AG04449 (cell line): ENCODE measurements around the gene SLC25A5.
"Not testable (repeated sequence)": the region's sequence is repeated elsewhere in the genome, so short reads cannot be mapped to it uniquely, and the experiment has no call there.

Experiments used
- CTCF ChIA-PET: fragments of 350-600 bp; formaldehyde crosslinking; extraction: SDS; loops from one replicate; lab custom pipeline; 2021; ENCODE audit warnings: antibody characterized with exemption; lab: Yijun Ruan, JAX
- POLR2A ChIA-PET: fragments of 400-600, 350-600 bp; formaldehyde crosslinking; extraction: SDS; loops from one replicate; lab custom pipeline; 2020; ENCODE audit warnings: antibody characterized with exemption, inconsistent platforms; lab: Yijun Ruan, JAX
- DNase-seq: peaks from one replicate; pipeline ENCODE4 v3.0.0-alpha.2; 2010; ENCODE audit warnings: low read depth, low spot score
- H3K4me3 ChIP-seq: 2 replicates; pipeline ENCODE4 v1.5.1; 2011; ENCODE audit warnings: low read depth, mild to moderate bottlenecking, control low read depth, low read length
- CTCF ChIP-seq: IDR thresholded peaks from one replicate; pipeline ENCODE4 v1.5.1; 2011; ENCODE audit warnings: mild to moderate bottlenecking, moderate library complexity, low read length, control low read depth, inconsistent platforms; ENCODE audit not compliant: insufficient read depth; ENCODE audit errors: missing control alignments

The SLC25A5 gene

DNA sequence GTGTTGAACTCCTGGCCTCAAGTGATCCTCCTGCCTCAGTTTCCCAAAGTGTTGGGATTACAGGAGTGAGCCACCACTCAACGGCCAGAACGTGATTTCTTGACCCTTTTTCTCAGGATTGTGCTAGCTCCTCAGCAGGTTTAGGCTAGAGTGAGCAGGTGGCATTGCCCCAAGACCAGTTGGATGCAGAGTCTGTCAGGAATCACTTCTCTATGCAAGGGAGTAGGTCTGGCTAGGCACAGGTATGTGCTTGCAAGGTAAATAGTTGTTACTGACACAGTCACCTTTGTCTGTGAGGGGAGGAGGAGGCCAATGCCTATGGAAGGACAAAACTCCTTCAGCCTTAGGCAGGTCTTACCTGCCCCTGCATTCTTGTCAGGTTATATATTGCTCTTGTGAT, 24.2 kb downstream of the SLC25A5 start:
- DNase-seq, result no peak
- POLR2A ChIA-PET, result interaction anchor here (1.0 kb wide), 1 partner anchor 9 kb away, joined by 3 read pairs; no protein-coding TSS in a partner anchor
- TF ChIP-seq CTCF, result no peak
- CTCF ChIA-PET, result interaction anchor here (2.6 to 29.7 kb wide), 3 partner anchors 10 to 17 kb away, joined by 8 to 627 read pairs (median 43); no protein-coding TSS in a partner anchor
- H3K4me3 ChIP-seq, result no peak overlapping the region

- POLR2A ChIA-PET, result interaction anchor here (0.7 kb wide), 1 partner anchor 14 kb away, joined by 3 read pairs; no protein-coding TSS in a partner anchor
Measured at GRCh38 chrX:119493851-119494495, 25.7 kb downstream of the SLC25A5 start.

DNA sequence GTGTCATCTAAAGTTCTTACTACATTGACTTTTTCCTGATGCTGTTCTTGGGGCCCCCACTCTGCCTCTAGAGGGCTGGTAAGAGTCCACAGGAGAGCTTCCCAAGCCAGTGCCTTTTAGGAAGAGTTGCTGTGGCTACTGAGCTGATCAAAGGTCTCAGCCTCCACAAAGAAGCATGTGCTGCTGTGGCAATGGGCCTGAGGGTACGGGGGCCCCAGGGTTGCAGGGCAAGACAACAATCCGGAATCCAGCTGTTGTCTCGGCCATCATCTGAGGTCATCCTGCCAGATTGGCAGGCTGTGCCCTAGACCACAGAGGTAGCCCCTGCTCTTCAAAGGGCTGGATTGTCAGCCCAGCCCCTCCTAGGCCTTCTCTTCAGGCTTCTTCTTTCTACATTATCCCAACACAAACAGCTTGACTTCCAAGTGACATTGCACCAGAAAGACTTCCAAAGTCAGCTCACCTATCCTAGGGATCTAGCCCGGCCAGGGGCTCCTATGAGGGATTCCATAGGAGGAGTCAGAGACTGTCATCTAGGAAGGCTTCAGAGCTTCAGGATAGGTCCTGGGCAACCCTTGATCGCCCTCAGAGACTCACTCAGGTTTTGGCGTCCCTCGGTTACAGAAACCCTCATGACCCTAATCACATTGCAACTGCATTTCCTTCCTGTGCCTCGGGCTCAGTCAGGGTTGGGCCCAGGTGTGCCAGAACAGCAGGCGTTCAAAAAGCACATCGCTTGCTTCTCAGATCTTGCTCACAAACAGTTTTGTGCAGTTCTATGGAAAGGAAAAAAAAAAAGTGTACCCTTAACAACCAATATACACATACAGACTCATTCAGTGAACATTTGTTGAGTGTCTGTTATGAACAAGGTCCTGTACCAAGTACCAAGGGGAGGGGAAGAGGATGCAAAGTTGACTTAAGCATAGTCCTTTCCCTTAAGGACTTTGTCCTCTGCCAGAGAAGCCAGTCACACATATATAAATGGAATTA, 27.8 kb downstream of the SLC25A5 start:
- POLR2A ChIA-PET, result no interaction called here
- CTCF ChIA-PET, result interaction anchor here (0.7 to 29.7 kb wide), 5 partner anchors 7 to 284 kb away, joined by 3 to 627 read pairs (median 4); no protein-coding TSS in a partner anchor
- no peak overlapping the region for H3K4me3 ChIP-seq
- no peak for DNase-seq
- TF ChIP-seq CTCF, result no peak

More at GRCh38 chrX:119493851-119494495, 25.7 kb downstream of the SLC25A5 start:
- CTCF ChIA-PET, result interaction anchor here (1.0 to 29.7 kb wide), 3 partner anchors 11 to 25 kb away, joined by 5 to 627 read pairs (median 23); no protein-coding TSS in a partner anchor
- not testable (repeated sequence) for H3K4me3 ChIP-seq, DNase-seq

- ChIA-PET POLR2A (no interaction called here), CTCF (interaction anchor here (0.6 to 29.7 kb wide), 5 partner anchors 8 to 283 kb away, joined by 3 to 627 read pairs (median 4); no protein-coding TSS in a partner anchor)
- TF ChIP-seq CTCF, result no peak
- no peak overlapping the region for H3K4me3 ChIP-seq
- no peak for DNase-seq
Measured at GRCh38 chrX:119497185-119497584, 28.9 kb downstream of the SLC25A5 start.

GRCh38 chrX:119500061-119500800, 32.0 kb downstream of the SLC25A5 start:
- CTCF ChIA-PET, result interaction anchor here (0.6 to 29.7 kb wide), 3 partner anchors 9 to 94 kb away, joined by 3 to 627 read pairs (median 627); no protein-coding TSS in a partner anchor
- POLR2A ChIA-PET, result no interaction called here
- no peak overlapping the region for H3K4me3 ChIP-seq
- no peak for TF ChIP-seq CTCF
- no peak for DNase-seq
